Uterus (tissue), 4 donors: ENCODE results near the gene AP1G1. TPM values are rescaled to one million over a fixed set of nuclear protein-coding genes. Genes with fewer than 3 reads are reported as not detected.

Source experiments
- DNase-seq, 2 donors: peaks; one replicate each; pipeline ENCODE4 v3.0.0-alpha.2; 2019 to 2020
- H3K27ac ChIP-seq, 2 donors: fragments of 200-600 bp; sonication (generic); 1 replicate in 1 of 2; 2 replicates in 1 of 2; pipeline ENCODE4 v1.5.1; 2016 to 2018
- H3K27me3 ChIP-seq, 2 donors: fragments of 200-600 bp; sonication (generic); one replicate each; pipeline ENCODE4 v1.5.1; 2018 to 2019; ENCODE audit warnings: control low read depth in 1 of 2
- H3K36me3 ChIP-seq, 2 donors: fragments of 200-600 bp; sonication (generic); one replicate each; pipeline ENCODE4 v1.5.1; 2019; ENCODE audit warnings: control low read depth in 1 of 2
- H3K4me1 ChIP-seq, 2 donors: fragments of 200-600 bp; sonication (generic); one replicate each; pipeline ENCODE4 v1.5.1; 2018 to 2019; ENCODE audit warnings: control low read depth in 1 of 2
- H3K4me3 ChIP-seq, 2 donors: fragments of 200-600 bp; sonication (generic); 1 replicate in 1 of 2; 2 replicates in 1 of 2; pipeline ENCODE4 v1.5.1; 2018 to 2019; ENCODE audit warnings: mild to moderate bottlenecking in 1 of 2
- H3K9me3 ChIP-seq, 2 donors: fragments of 200-600 bp; sonication (generic); one replicate each; pipeline ENCODE4 v1.5.1; 2019; ENCODE audit warnings: control low read depth in 1 of 2
- POLR2A ChIP-seq, 2 donors: fragments of 450-650 bp; IDR thresholded peaks; one replicate each; pipeline ENCODE4 v1.6.1; 2016; ENCODE audit warnings: antibody characterized with exemption in 2 of 2, mild to moderate bottlenecking in 1 of 2, moderate library complexity in 1 of 2
- intact Hi-C: fragments of 100-400 bp; cut with DNase I; formaldehyde crosslinking; loops from one replicate; pipeline ENCODE4 v1.15.1; 2023; ENCODE audit warnings: low total_unique reads
- total RNA-seq, 4 donors: library from RNA; depleted of rRNA in 3 of 4; stranded (reverse); fragments of >200 nt in 3 of 4; gene quantifications; one replicate each; pipeline versions ENCODE4 v1.1.0 to v1.2.4, GENCODE V29; 2014 to 2023
- TF ChIP-seq, protein P1 (sequence below), 4 experiments: fragments of 200-600 bp in 2 of 4; fragments of 450-650 bp in 2 of 4; sonication (generic) in 2 of 4; IDR thresholded peaks; one replicate each; pipeline ENCODE4 v1.5.1; 2016 to 2019; ENCODE audit warnings: antibody characterized with exemption in 4 of 4, mild to moderate bottlenecking in 2 of 4, moderate library complexity in 1 of 4
- donor health status: DM: yes; HTN: yes; CAD: no.

The AP1G1 gene
- total RNA-seq, 4 donors from 2014 or later: 32.5 to 125 (median 56.4) TPM

DNA sequence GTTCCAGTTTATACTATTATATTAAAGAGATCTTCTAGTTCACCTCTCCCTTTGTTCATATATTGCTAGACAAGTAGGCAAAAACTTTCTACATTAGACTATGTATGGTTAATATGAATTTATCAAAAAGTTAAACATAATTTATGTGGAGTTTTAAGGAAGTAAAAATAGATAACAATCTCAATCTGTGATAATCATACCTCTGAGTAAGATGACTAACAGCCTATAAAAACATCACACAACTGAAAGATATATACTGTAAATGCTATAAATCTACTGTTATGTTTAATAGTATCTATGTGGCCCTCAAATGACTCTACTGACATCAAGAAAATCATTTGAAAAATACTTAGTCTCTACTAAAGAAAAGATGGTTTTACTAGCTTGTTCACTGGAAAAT lies 37.1 kb downstream of the AP1G1 start:
- no peaks in the 10 kb centered on the region for H3K27me3 ChIP-seq
- H3K9me3 ChIP-seq: no peaks in the 10 kb centered on the region
- H3K4me3 ChIP-seq: no peak overlapping the region
- no peak overlapping the region for H3K27ac ChIP-seq
- H3K4me1 ChIP-seq: no peaks in the 10 kb centered on the region
- H3K36me3 ChIP-seq: no peaks in the 10 kb centered on the region
- DNase-seq: no peak
- intact Hi-C loops: no loop called here
- no peak for TF ChIP-seq POLR2A (IDR thresholded peaks at IDR 0.05)
- TF ChIP-seq, protein P1, sequence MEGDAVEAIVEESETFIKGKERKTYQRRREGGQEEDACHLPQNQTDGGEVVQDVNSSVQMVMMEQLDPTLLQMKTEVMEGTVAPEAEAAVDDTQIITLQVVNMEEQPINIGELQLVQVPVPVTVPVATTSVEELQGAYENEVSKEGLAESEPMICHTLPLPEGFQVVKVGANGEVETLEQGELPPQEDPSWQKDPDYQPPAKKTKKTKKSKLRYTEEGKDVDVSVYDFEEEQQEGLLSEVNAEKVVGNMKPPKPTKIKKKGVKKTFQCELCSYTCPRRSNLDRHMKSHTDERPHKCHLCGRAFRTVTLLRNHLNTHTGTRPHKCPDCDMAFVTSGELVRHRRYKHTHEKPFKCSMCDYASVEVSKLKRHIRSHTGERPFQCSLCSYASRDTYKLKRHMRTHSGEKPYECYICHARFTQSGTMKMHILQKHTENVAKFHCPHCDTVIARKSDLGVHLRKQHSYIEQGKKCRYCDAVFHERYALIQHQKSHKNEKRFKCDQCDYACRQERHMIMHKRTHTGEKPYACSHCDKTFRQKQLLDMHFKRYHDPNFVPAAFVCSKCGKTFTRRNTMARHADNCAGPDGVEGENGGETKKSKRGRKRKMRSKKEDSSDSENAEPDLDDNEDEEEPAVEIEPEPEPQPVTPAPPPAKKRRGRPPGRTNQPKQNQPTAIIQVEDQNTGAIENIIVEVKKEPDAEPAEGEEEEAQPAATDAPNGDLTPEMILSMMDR (IDR thresholded peaks at IDR 0.05): no peak

DNA sequence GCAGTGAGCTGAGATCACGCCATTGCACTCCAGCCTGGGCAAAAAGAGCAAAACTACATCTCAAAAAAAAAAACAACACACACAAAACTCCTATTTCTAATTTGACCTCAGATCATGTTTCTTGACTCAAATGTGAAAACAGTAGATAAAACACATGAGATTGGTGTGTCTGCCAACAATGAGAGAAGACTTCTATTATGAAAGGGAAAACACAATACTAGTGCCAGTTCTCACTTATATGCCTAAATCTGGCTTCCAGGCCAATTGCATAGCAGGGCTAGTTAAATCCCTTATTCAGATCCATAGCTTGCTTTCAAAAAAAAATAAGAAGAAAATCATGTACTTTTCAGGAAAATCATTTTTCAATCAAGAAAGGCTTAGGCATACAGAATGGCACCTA lies 39.4 kb downstream of the AP1G1 start:
- no peaks in the 10 kb centered on the region for H3K9me3 ChIP-seq
- H3K36me3 ChIP-seq: no peaks in the 10 kb centered on the region
- no peaks in the 10 kb centered on the region for H3K27me3 ChIP-seq
- no peak overlapping the region for H3K27ac ChIP-seq
- no peak overlapping the region for H3K4me3 ChIP-seq
- H3K4me1 ChIP-seq: no peaks in the 10 kb centered on the region
- no peak for DNase-seq
- intact Hi-C loops: no loop called here
- TF ChIP-seq, protein P1 (IDR thresholded peaks at IDR 0.05): no peak
- TF ChIP-seq POLR2A (IDR thresholded peaks at IDR 0.05): no peak

DNA sequence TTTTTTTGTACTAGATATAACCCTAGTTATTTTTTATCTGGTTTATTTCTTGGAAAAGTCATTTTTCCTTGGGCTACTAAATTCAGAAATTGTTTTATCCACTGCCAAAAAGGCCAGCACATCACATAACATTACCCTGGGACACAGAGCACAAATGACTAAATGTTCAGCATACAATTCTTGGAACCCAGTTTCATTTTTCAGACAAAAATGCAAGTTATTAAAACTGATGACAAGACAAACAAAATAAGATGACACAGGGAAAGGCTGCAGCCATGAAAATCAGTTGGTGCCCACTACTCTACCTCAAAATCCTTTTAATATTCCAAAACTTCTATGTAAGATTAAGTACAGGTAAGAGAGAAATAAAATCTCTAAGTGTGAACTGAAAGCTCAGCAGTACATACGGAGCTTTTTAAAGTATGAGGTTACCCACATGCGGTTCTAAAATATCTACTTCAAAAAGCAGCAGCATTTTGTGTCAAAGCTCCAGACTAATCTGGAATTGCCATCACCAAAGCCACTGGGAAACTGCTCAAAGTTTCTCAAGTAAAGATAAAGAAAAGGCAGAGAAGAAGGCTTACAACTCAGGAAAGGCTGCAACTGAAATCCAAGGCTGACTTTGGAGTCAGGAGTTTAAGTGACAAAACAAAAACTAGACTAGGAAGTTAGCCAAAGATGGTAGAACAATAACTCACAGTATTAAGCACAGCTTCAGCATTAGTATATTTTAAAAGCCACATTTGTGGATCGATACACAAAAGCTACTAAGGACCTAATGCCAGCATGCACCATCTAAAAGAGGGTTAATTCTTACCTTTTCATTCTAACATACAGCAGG lies 41.4 kb downstream of the AP1G1 start:
- H3K9me3 ChIP-seq: no peaks in the 10 kb centered on the region
- H3K27ac ChIP-seq: no peak overlapping the region
- H3K36me3 ChIP-seq: no peaks in the 10 kb centered on the region
- no peak for DNase-seq
- intact Hi-C loops: no loop called here
- no peaks in the 10 kb centered on the region for H3K27me3 ChIP-seq
- H3K4me3 ChIP-seq: no peak overlapping the region
- TF ChIP-seq, protein P1 (IDR thresholded peaks at IDR 0.05): no peak
- TF ChIP-seq POLR2A (IDR thresholded peaks at IDR 0.05): no peak
- H3K4me1 ChIP-seq: no peaks in the 10 kb centered on the region

DNA sequence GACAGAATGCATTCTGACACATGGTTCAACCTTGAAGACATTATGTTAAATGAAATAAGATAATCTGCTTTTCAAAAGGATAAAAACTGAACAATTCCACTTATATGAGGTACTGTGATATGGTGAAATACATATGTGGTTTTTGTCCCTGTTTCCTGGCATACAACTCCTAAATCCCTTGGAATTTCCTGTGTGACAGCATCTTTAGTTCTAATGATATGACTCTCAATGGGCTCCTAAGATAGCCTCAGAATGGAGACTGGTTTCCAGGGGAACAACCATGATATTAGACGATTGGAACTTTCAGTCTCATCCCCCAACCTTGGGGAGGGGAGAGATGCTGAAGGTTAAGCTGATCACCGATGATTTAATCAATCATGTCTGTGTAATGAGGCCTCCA lies 46.4 kb downstream of the AP1G1 start:
- DNase-seq: no peak
- Histone ChIP-seq H3K27me3 (no peaks in the 10 kb centered on the region), H3K9me3 (no peaks in the 10 kb centered on the region), H3K4me3 (no peak overlapping the region), H3K4me1 (no peaks in the 10 kb centered on the region), H3K27ac (no peak overlapping the region), H3K36me3 (no peaks in the 10 kb centered on the region)
- TF ChIP-seq POLR2A (IDR thresholded peaks at IDR 0.05): no peak
- TF ChIP-seq, protein P1 (IDR thresholded peaks at IDR 0.05): no peak
- intact Hi-C loops: no loop called here

DNA sequence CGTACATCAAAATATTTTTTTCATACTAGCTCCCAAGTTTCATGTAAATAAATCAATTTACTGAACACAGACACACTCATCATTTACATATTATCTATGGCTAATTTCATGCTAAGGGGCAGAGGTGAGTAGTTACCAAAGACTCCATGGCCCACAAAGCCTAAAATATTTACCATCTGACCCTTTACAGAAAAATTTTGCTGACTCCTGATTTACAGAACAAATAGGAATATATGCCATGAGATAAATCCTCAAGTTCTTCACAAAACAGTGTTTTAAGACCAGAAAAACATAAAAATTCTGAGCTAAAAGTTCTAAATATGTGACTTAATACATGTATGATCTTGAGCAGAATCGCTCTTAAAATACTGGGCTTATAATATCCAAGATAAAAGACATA lies 47.5 kb downstream of the AP1G1 start:
- Histone ChIP-seq H3K27me3 (no peaks in the 10 kb centered on the region), H3K4me1 (no peaks in the 10 kb centered on the region), H3K4me3 (no peak overlapping the region), H3K9me3 (no peaks in the 10 kb centered on the region), H3K27ac (no peak overlapping the region), H3K36me3 (no peaks in the 10 kb centered on the region)
- intact Hi-C loops: no loop called here
- no peak for DNase-seq
- no peak for TF ChIP-seq POLR2A (IDR thresholded peaks at IDR 0.05)
- TF ChIP-seq, protein P1 (IDR thresholded peaks at IDR 0.05): no peak
